NCI-H1105 (cell line): Measurements from ENCODE around the gene HOXD3.

Experiments
- DNase-seq: peaks from one replicate; lab custom pipeline; 2025; lab: John Stamatoyannopoulos, UW

HOXD3 gene

GRCh38 chr2:176156807-176157498 lies at the start of gene HOXD3:
TSS of gene HOXD3 (plus strand) at chr2:176157307. CDS start at chr2:176169115, 11,808 bp downstream.
- peak; percentile 23 for DNase-seq

- DNase-seq = no peak
These were observed 49.4 kb upstream of the HOXD3 start for GRCh38 chr2:176107731-176108181.

GRCh38 chr2:176109192-176109901 lies 47.8 kb upstream of the HOXD3 start:
- no peak for DNase-seq

GRCh38 chr2:176109946-176110345 lies 47.2 kb upstream of the HOXD3 start:
- DNase-seq = no peak

GRCh38 chr2:176110415-176111308 lies 46.4 kb upstream of the HOXD3 start:
- no peak for DNase-seq

- peak; percentile 84 for DNase-seq
These were observed 45.8 kb upstream of the HOXD3 start for GRCh38 chr2:176111309-176111663.

- no peak for DNase-seq
These were observed 45.2 kb upstream of the HOXD3 start for GRCh38 chr2:176111846-176112374.

- no peak for DNase-seq
These were observed 44.5 kb upstream of the HOXD3 start for GRCh38 chr2:176112375-176113302.

- peak; percentile 88 for DNase-seq
These were observed 42.8 kb upstream of the HOXD3 start for GRCh38 chr2:176114120-176114929.

GRCh38 chr2:176114930-176115625 lies 42.0 kb upstream of the HOXD3 start:
- DNase-seq = no peak

- DNase-seq = peak; percentile 71
These were observed 41.0 kb upstream of the HOXD3 start, which contains the start of gene HOXD10 for GRCh38 chr2:176115883-176116813. TSS of gene HOXD10 (plus strand) at chr2:176116778. CDS start at chr2:176116834, 56 bp downstream.

GRCh38 chr2:176117162-176117822 lies 39.8 kb upstream of the HOXD3 start:
- DNase-seq = no peak

- no peak for DNase-seq
These were observed 39.2 kb upstream of the HOXD3 start for GRCh38 chr2:176117823-176118371.

- DNase-seq = peak; percentile 85
These were observed 38.3 kb upstream of the HOXD3 start for GRCh38 chr2:176118601-176119339.

GRCh38 chr2:176120364-176121189 lies 36.5 kb upstream of the HOXD3 start:
- no peak for DNase-seq
